HepG2 (cell line): ENCODE measurements around the gene ZNF444. TPM values are rescaled to one million over a fixed set of nuclear protein-coding genes. Genes with fewer than 3 reads are reported as not detected.
A peak's percentile ranks its signal among the peaks of the same experiment; 100 is the strongest.
"Not testable (repeated sequence)": the region's sequence is repeated elsewhere in the genome, so short reads cannot be mapped to it uniquely, and the experiment has no call there.

Experiments used
- ATAC-seq: fragments of 200-7000 bp; cut with Tn5 transposase; 3 replicates; pipeline ENCODE4 v1.9.1; 2020; ENCODE audit warnings: mild to moderate bottlenecking, moderate library complexity
- BruUV-seq: library from RNA; stranded (reverse); fragments of 400-500 nt; replicated peaks from 2 replicates; lab custom pipeline; 2021; lab: Mats Ljungman, UMichigan
- CTCF ChIA-PET: fragments of 300-600 bp; formaldehyde crosslinking; extraction: SDS; loops from one replicate; lab custom pipeline; 2021; ENCODE audit warnings: low total read pairs, inconsistent platforms, low intra/inter-chr PET ratio; lab: Yijun Ruan, JAX
- POLR2A ChIA-PET: fragments of 350-600 bp; sonication (Branson Sonifier 250); formaldehyde crosslinking; loops from one replicate; lab custom pipeline; 2020; ENCODE audit warnings: antibody characterized with exemption, inconsistent platforms; lab: Yijun Ruan, JAX
- DNase-seq: peaks from one replicate; pipeline ENCODE4 v3.0.0-alpha.2; 2015; ENCODE audit warnings: low spot score
- FAIRE-seq: peaks from 3 replicates; lab custom pipeline; 2011; peaks lifted over from hg19 to GRCh38; lab: Jason Lieb, UNC
- H2AFZ ChIP-seq: one replicate; pipeline ENCODE4 v1.6.1; 2011; ENCODE audit warnings: low read length, inconsistent platforms
- H3K27ac ChIP-seq: fragments of 300-600 bp; 3 replicates; pipeline ENCODE4 v1.8.0; 2011; ENCODE audit warnings: mixed run types, mild to moderate bottlenecking, mixed read lengths, low read length, inconsistent platforms; ENCODE audit not compliant: insufficient read depth; ENCODE audit errors: extremely low read length
- H3K27me3 ChIP-seq, 2 experiments: fragments of 200-600 bp in 1 of 2; 2 replicates in 1 of 2; 3 replicates in 1 of 2; pipeline versions ENCODE4 v1.6.0 to v1.8.0; 2011; ENCODE audit warnings: low read length in 2 of 2, mild to moderate bottlenecking in 2 of 2, moderate library complexity in 2 of 2, inconsistent platforms in 1 of 2; ENCODE audit not compliant: insufficient read depth in 2 of 2, control insufficient read depth in 1 of 2
- H3K36me3 ChIP-seq, 2 experiments: fragments of 200-600 bp in 1 of 2; replicated peaks in 1 of 2; 2 replicates in 1 of 2; 3 replicates in 1 of 2; pipeline versions ENCODE4 v1.5.1 to v1.8.0; 2011; ENCODE audit warnings: low read length in 2 of 2, inconsistent platforms in 1 of 2; ENCODE audit not compliant: insufficient read depth in 2 of 2, control insufficient read depth in 1 of 2
- H3K4me1 ChIP-seq: 2 replicates; pipeline ENCODE4 v1.5.1; 2012; ENCODE audit warnings: low read length, inconsistent platforms; ENCODE audit not compliant: insufficient read depth
- H3K4me2 ChIP-seq: 2 replicates; pipeline ENCODE4 v1.6.0; 2011; ENCODE audit warnings: low read depth, low read length, inconsistent platforms
- H3K4me3 ChIP-seq, 3 experiments: fragments of 200-600 bp in 1 of 3; sonication (generic), shearing (Covaris generic) in 1 of 3; replicated peaks in 1 of 3; 2 replicates each; pipeline ENCODE4 v1.5.1; 2011 to 2016; ENCODE audit warnings: low read length in 3 of 3, inconsistent platforms in 2 of 3, low read depth in 2 of 3, mild to moderate bottlenecking in 2 of 3, control low read depth in 1 of 3, mixed read lengths in 1 of 3; ENCODE audit not compliant: insufficient read depth in 1 of 3
- H3K79me2 ChIP-seq: one replicate; pipeline ENCODE4 v1.6.1; 2011; ENCODE audit warnings: low read length, inconsistent platforms; ENCODE audit not compliant: insufficient read depth
- H3K9ac ChIP-seq: 2 replicates; pipeline ENCODE4 v1.6.0; 2011; ENCODE audit warnings: mild to moderate bottlenecking, low read depth, low read length, inconsistent platforms; ENCODE audit not compliant: insufficient read depth
- H3K9me3 ChIP-seq: 2 replicates; pipeline ENCODE4 v1.5.1; 2012; ENCODE audit warnings: mild to moderate bottlenecking, low read length
- H4K20me1 ChIP-seq: 2 replicates; pipeline ENCODE4 v1.6.0; 2011; ENCODE audit warnings: inconsistent platforms, mild to moderate bottlenecking, low read length, moderate library complexity; ENCODE audit not compliant: insufficient read depth
- ATF7 ChIP-seq, 2 experiments: fragments of 450-650 bp in 1 of 2; sonication (generic) in 1 of 2; formaldehyde crosslinking in 1 of 2; IDR thresholded peaks; 2 replicates each; pipeline versions ENCODE4 v1.4.0 to v1.6.1; 2016 to 2020; ENCODE audit warnings: antibody characterized with exemption in 1 of 2, mild to moderate bottlenecking in 1 of 2, missing genetic modification reagents in 1 of 2
- CREB1 ChIP-seq, 2 experiments: fragments of 450-650 bp in 1 of 2; IDR thresholded peaks; 2 replicates each; pipeline ENCODE4 v1.6.1; 2016 to 2017; ENCODE audit warnings: control low read depth in 1 of 2, mild to moderate bottlenecking in 1 of 2, missing compliant biosample characterization in 1 of 2, missing genetic modification characterization in 1 of 2
- CREM ChIP-seq, 2 experiments: sonication (generic) in 1 of 2; formaldehyde crosslinking in 1 of 2; IDR thresholded peaks; 2 replicates each; pipeline versions ENCODE4 v1.4.0 to v1.6.1; 2016 to 2020; ENCODE audit warnings: antibody characterized with exemption in 1 of 2, mild to moderate bottlenecking in 1 of 2, missing genetic modification reagents in 1 of 2
- EEA1 ChIP-seq: sonication (generic); formaldehyde crosslinking; IDR thresholded peaks from 2 replicates; pipeline ENCODE4 v1.5.1; 2020; ENCODE audit warnings: mild to moderate bottlenecking, missing genetic modification reagents, borderline replicate concordance
- HNRNPL ChIP-seq: fragments of 200-400 bp; formaldehyde crosslinking; IDR thresholded peaks from 2 replicates; pipeline ENCODE4 v1.6.1; 2017; ENCODE audit warnings: mild to moderate bottlenecking, low read depth, low read length
- ZNF136 ChIP-seq: sonication (generic); formaldehyde crosslinking; IDR thresholded peaks from 2 replicates; pipeline ENCODE4 v1.8.1; 2022; ENCODE audit warnings: low read depth, mild to moderate bottlenecking, moderate library complexity, missing genetic modification reagents
- WGBS: methylation state at CpG from one replicate; pipeline ENCODE4 v1.1.6; 2017; ENCODE audit warnings: low lambda C conversion rate; 5-methylcytosine and 5-hydroxymethylcytosine counted together
- in situ Hi-C: cut with HindIII; loops from 2 replicates; pipeline ENCODE4 v1.10.0; 2017; ENCODE audit warnings: low pct_unique_long_range_greater_than_20kb; ENCODE audit not compliant: extremely low pct_ligation_motif_present
- intact Hi-C: fragments of 100-400 bp; cut with micrococcal nuclease; formaldehyde crosslinking; loops from one replicate; pipeline ENCODE4 v1.10.0; 2022; ENCODE audit not compliant: unreplicated experiment
- polyA plus RNA-seq, 8 experiments: library from polyadenylated mRNA; depleted of rRNA in 3 of 8; stranded (reverse) in 7 of 8; unstranded in 1 of 8; fragments of >200 nt; fragmentation: Illumina TruSeq in 4 of 8; extraction: Trizol in 4 of 8; gene quantifications; 2 replicates each; pipeline versions ENCODE4 v1.2.1 to v1.2.3, GENCODE V29; 2011 to 2016; ENCODE audit warnings: low read depth in 4 of 8, missing spikeins in 1 of 8, mixed read lengths in 1 of 8; ENCODE audit not compliant: insufficient read depth in 1 of 8
- total RNA-seq, 5 experiments: library from RNA; depleted of rRNA; stranded (reverse); fragments of >200 nt; fragmentation: Illumina TruSeq; extraction: Trizol; gene quantifications; 2 replicates each; pipeline ENCODE4 v1.2.3, GENCODE V29; 2016; ENCODE audit warnings: low read depth in 1 of 5

The ZNF444 gene
- total and polyA plus RNA-seq, 2 of the 13 experiments (the other 11 are each of a cell fraction or from before 2014, with no cell fraction given): 27.4 to 30.3 TPM

DNA sequence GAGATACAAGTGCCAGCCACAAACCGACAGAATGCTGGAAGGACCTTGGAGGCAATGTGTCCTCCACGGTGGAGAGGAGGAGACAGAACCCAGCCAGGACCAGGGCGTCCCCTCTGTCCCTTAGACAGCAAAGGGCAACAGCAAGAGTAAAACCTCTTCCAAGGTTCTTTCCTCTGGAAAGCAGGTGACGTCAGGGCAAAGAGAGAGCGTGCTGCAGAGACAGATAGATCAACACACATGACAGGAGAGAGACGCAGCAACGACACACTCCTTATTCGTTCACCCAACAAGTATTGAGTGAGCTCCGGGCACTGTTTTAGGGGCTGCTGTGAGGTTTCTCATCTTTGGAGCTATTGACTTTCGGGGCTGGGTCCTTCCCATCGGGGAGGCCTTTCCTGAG, 33.5 kb downstream of the ZNF444 start:
- Histone ChIP-seq H3K27ac (no peak overlapping the region), H3K4me2 (peak overlapping the region; percentile 60), H3K9ac (no peak overlapping the region), H3K9me3 (no peaks in the 10 kb centered on the region), H3K36me3 (no peaks in the 10 kb centered on the region), H3K4me3 (peak overlapping the region in 1 of 3 experiments; percentile 37; a peak in 1 of 6 replicates), H2AFZ (peak overlapping the region; percentile 42), H3K4me1 (peaks cover 47% of the 10 kb centered on the region), H4K20me1 (no peaks in the 10 kb centered on the region), H3K79me2 (no peaks in the 10 kb centered on the region), H3K27me3 (peaks cover 0 to 16% of the 10 kb centered on the region in 2 experiments; a peak in 3 of 5 replicates)
- WGBS: 5% methylated on average over 5 of the region's 11 CpGs
- ChIA-PET POLR2A (interaction anchor here (1.2 to 5.0 kb wide), 2 partner anchors 32 to 64 kb away, joined by 5 to 26 read pairs; no protein-coding TSS in a partner anchor), CTCF (no interaction called here)
- FAIRE-seq (no peak), ATAC-seq (peak; percentile 26), DNase-seq (no peak)
- in situ Hi-C loops: no loop called here
- BruUV-seq: no TSS peak
- TF ChIP-seq CREM (IDR thresholded peaks at IDR 0.05) (peak; percentile 14; the same call in 1 of the 2 replicates), CREM (CRISPR knock-in tag; IDR thresholded peaks at IDR 0.05) (no peak), CREB1 (IDR thresholded peaks at IDR 0.05) (peak; percentile 85), CREB1 (CRISPR knock-in tag; IDR thresholded peaks at IDR 0.05) (no peak), EEA1 (CRISPR knock-in tag) (no peak), ZNF136 (CRISPR knock-in tag) (no peak), ATF7 (IDR thresholded peaks at IDR 0.05) (peak; percentile 82), ATF7 (CRISPR knock-in tag; IDR thresholded peaks at IDR 0.05) (no peak)
- intact Hi-C loops: no loop called here

DNA sequence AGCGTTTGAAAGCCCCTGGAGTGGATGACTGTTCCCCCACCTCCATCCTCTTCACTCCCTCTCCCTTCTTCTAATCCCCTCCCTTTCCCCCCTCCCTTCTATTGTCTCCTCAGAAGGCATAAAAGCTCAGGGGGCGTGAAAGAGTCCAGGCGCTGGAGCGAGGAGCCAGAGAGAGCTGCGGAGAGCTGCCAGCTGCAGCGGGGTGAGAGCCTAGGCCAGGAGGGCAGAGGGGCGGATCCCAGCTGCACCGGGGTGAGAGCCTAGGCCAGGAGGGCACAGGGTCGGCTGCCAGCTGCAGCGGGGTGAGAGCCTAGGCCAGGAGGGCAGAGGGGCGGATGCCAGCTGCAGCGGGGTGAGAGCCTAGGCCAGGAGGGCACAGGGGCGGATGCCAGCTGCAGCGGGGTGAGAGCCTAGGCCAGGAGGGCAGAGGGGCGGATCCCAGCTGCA, 34.8 kb downstream of the ZNF444 start, which contains the start of gene GALP:
Gene GALP (plus strand): TSS at position 148 of the 447 bp plus-strand sequence. CDS start 1,101 bp downstream, outside the sequence.
- FAIRE-seq, H3K79me2 ChIP-seq, H3K9me3 ChIP-seq, H3K27ac ChIP-seq, H4K20me1 ChIP-seq, ATAC-seq, intact Hi-C loops, BruUV-seq, in situ Hi-C loops, H2AFZ ChIP-seq, H3K9ac ChIP-seq, CTCF ChIA-PET, H3K36me3 ChIP-seq, DNase-seq: not testable (repeated sequence)
- Histone ChIP-seq H3K4me3 (peak within 1 kb of the TSS in 1 of 3 experiments; percentile 37; a peak in 1 of 6 replicates), H3K4me2 (peak within 1 kb of the TSS; percentile 60), H3K27me3 (peaks cover 0 to 16% of the 10 kb centered on the region in 2 experiments; a peak in 3 of 5 replicates), H3K4me1 (peaks cover 34% of the 10 kb centered on the region)
- POLR2A ChIA-PET: interaction anchor here (5.0 kb wide), 1 partner anchor 33 kb away, joined by 26 read pairs; no protein-coding TSS in a partner anchor
- 37% methylated on average over 13 of the region's 15 CpGs for WGBS
- TF ChIP-seq HNRNPL: peak; percentile 73; the same call in 1 of the 2 replicates
